Common myeloid progenitor, CD34-positive (primary cell): ENCODE measurements around the gene MBNL1.

Experiments
- CTCF ChIA-PET: fragments of 350-600 bp; sonication (Branson Sonifier 250); formaldehyde crosslinking; loops from one replicate; lab custom pipeline; 2021; ENCODE audit warnings: antibody characterized with exemption; lab: Charles Lee
- POLR2A ChIA-PET: fragments of 350-600 bp; sonication (Branson Sonifier 250); formaldehyde crosslinking; loops from one replicate; lab custom pipeline; 2021; ENCODE audit warnings: antibody characterized with exemption; lab: Charles Lee
- DNase-seq, 3 donors: peaks; one replicate each; pipeline versions ENCODE4 v3.0.0 to v3.0.0-alpha.2; 2013
- H3K27ac ChIP-seq, 2 experiments: 1 replicate in 1 of 2; 2 replicates in 1 of 2; pipeline ENCODE4 v1.7.0; 2013; ENCODE audit warnings: inconsistent platforms in 2 of 2, low read length in 2 of 2, mild to moderate bottlenecking in 2 of 2, low read depth in 1 of 2, moderate library complexity in 1 of 2; ENCODE audit not compliant: severe bottlenecking in 2 of 2, insufficient read depth in 1 of 2, poor library complexity in 1 of 2
- H3K27me3 ChIP-seq, 5 experiments: replicated peaks in 2 of 5; 1 replicate in 3 of 5; 2 replicates in 2 of 5; pipeline versions ENCODE4 v1.6.1 to v1.7.0; 2013; ENCODE audit warnings: low read length in 4 of 5, mild to moderate bottlenecking in 2 of 5, moderate library complexity in 2 of 5, inconsistent platforms in 1 of 5; ENCODE audit not compliant: insufficient read depth in 5 of 5, control insufficient read depth in 4 of 5
- H3K36me3 ChIP-seq, 4 experiments: 1 replicate in 2 of 4; 2 replicates in 2 of 4; pipeline versions ENCODE4 v1.6.1 to v1.7.0; 2013; ENCODE audit warnings: low read length in 3 of 4, control low read depth in 1 of 4, mild to moderate bottlenecking in 1 of 4; ENCODE audit not compliant: control insufficient read depth in 4 of 4, insufficient read depth in 4 of 4
- H3K4me1 ChIP-seq, 4 experiments: 1 replicate in 3 of 4; 2 replicates in 1 of 4; pipeline versions ENCODE4 v1.6.1 to v1.7.1; 2013; ENCODE audit warnings: low read length in 3 of 4, mild to moderate bottlenecking in 3 of 4, control low read depth in 1 of 4, inconsistent platforms in 1 of 4, moderate library complexity in 1 of 4; ENCODE audit not compliant: control insufficient read depth in 4 of 4, insufficient read depth in 4 of 4; ENCODE audit errors: control extremely low read depth in 1 of 4
- H3K4me3 ChIP-seq, 7 experiments: 1 replicate in 4 of 7; 2 replicates in 3 of 7; pipeline versions ENCODE4 v1.5.1 to v1.7.0; 2013; ENCODE audit warnings: mild to moderate bottlenecking in 7 of 7, low read length in 6 of 7, moderate library complexity in 6 of 7, inconsistent platforms in 2 of 7, low read depth in 2 of 7, control low read depth in 1 of 7; ENCODE audit not compliant: insufficient read depth in 4 of 7, control insufficient read depth in 1 of 7; ENCODE audit errors: extremely low read depth in 1 of 7
- H3K9me3 ChIP-seq, 5 experiments: 1 replicate in 4 of 5; 2 replicates in 1 of 5; pipeline versions ENCODE4 v1.6.1 to v1.7.1; 2013; ENCODE audit warnings: low read length in 4 of 5, mild to moderate bottlenecking in 2 of 5, inconsistent platforms in 1 of 5, low read depth in 1 of 5, moderate library complexity in 1 of 5; ENCODE audit not compliant: control insufficient read depth in 4 of 5, insufficient read depth in 2 of 5; ENCODE audit errors: control extremely low read depth in 1 of 5
- WGBS: methylation state at CpG from one replicate; pipeline ENCODE4 v1.1.5; 2013; ENCODE audit not compliant: insufficient coverage; 5-methylcytosine and 5-hydroxymethylcytosine counted together

Gene MBNL1

DNA sequence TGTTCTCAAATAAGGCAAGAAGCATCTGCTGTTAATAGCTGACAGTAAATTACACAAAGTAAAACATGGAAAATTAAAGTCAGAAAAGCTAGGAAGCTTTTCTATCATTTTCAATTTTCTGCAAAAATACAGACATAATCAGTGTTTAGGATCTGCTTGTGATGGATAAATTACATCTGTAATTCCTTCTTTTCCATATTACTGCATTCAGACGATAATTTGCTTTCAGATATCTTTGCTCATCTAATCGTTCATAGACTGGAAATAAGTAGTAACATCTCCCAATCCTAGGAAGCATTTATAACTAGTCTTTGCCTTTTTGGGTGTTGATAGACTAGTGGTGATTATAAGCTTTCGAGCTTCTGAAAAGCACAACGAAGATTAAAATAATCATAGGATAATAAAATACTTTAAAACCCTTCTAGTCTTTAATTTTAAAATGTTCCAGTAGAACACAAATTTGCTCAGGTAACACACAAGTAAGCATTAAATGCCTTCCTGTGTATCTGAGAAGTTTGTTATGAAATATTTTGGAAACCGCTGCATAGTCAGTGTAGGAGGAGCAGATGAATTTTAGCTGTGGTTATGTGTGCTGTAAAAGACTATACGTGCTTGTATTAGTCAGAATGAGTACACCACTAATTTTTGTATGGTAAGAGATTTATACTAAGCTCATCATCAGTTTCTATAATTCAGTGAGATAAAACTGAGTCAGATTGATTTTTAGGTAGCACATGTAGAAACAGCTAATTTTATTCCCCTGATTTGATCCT lies 41.0 kb downstream of the MBNL1 start:
- Histone ChIP-seq H3K27ac (peak overlapping the region in 1 of 2 experiments; percentile 59), H3K9me3 (no peaks in the 10 kb centered on the region), H3K27me3 (no peaks in the 10 kb centered on the region), H3K36me3 (peaks cover 8 to 49% (median 15%) of the 10 kb centered on the region in 4 experiments), H3K4me3 (no peak overlapping the region), H3K4me1 (peaks cover 0 to 16% (median 4%) of the 10 kb centered on the region in 4 experiments)
- WGBS, result no CpG with 5 or more reads among the region's 6 CpGs
- ChIA-PET CTCF (interaction anchor here (0.7 to 2.9 kb wide), 5 partner anchors 13 to 238 kb away, joined by 3 to 13 read pairs (median 5); no protein-coding TSS in a partner anchor), POLR2A (interaction anchor here (1.4 kb wide), 1 partner anchor 9 kb away, joined by 3 read pairs; no protein-coding TSS in a partner anchor)
- no peak for DNase-seq

- H3K4me3 ChIP-seq, result no peak overlapping the region
- no CpG with 5 or more reads among the region's 2 CpGs for WGBS
- ChIA-PET POLR2A (no interaction called here), CTCF (interaction anchor here (0.7 to 1.3 kb wide), 3 partner anchors 32 to 113 kb away, joined by 3 to 6 read pairs (median 3); no protein-coding TSS in a partner anchor)
- no peaks in the 10 kb centered on the region for H3K9me3 ChIP-seq
- DNase-seq, result no peak
- H3K27ac ChIP-seq, result no peak overlapping the region
- H3K36me3 ChIP-seq, result peaks cover 6 to 45% (median 18%) of the 10 kb centered on the region in 4 experiments
- H3K4me1 ChIP-seq, result peaks cover 7 to 35% (median 8%) of the 10 kb centered on the region in 4 experiments
- H3K27me3 ChIP-seq, result no peaks in the 10 kb centered on the region
Measured at GRCh38 chr3:152313430-152313829, 44.7 kb downstream of the MBNL1 start.

DNA sequence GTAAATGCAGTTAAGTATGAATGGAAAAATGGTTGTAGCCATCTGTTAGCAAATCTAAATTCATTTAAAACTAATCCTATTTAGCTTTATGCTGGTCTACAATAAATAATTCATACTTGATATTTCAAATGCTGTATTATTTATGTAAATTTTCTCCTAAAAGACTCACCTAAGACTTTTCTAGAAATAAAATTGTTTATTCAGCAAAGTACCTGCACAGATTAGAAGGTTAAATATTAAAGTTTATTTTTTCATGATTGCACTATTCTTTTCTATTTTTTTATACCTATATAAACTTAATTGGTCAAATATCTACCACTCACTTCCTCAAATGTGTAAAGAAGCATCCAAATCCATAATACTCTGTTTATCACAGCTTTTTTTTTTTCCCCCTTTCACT lies 45.2 kb downstream of the MBNL1 start:
- H3K4me1 ChIP-seq, result peaks cover 7 to 36% (median 8%) of the 10 kb centered on the region in 4 experiments
- POLR2A ChIA-PET, result no interaction called here
- CTCF ChIA-PET, result interaction anchor here (0.7 to 1.5 kb wide), 3 partner anchors 8 to 37 kb away, joined by 3 to 6 read pairs (median 5); no protein-coding TSS in a partner anchor

GRCh38 chr3:152314677-152315353 lies 46.1 kb downstream of the MBNL1 start:
- ChIA-PET CTCF (interaction anchor here (0.7 to 1.5 kb wide), 2 partner anchors 9 to 38 kb away, joined by 3 to 5 read pairs; no protein-coding TSS in a partner anchor), POLR2A (no interaction called here)
- DNase-seq, result no peak
- Histone ChIP-seq H3K27me3 (no peaks in the 10 kb centered on the region), H3K27ac (no peak overlapping the region), H3K4me3 (no peak overlapping the region), H3K4me1 (peaks cover 11 to 43% (median 14%) of the 10 kb centered on the region in 4 experiments), H3K36me3 (peaks cover 0 to 45% (median 16%) of the 10 kb centered on the region in 4 experiments), H3K9me3 (no peaks in the 10 kb centered on the region)
- 90% methylated on average over 1 of the region's 3 CpGs for WGBS

More for the DNA sequence above, 45.2 kb downstream of the MBNL1 start:
- Histone ChIP-seq H3K4me3 (no peak overlapping the region), H3K27ac (no peak overlapping the region), H3K9me3 (no peaks in the 10 kb centered on the region), H3K36me3 (peaks cover 2 to 42% (median 18%) of the 10 kb centered on the region in 4 experiments), H3K27me3 (no peaks in the 10 kb centered on the region)
- DNase-seq, result no peak

DNA sequence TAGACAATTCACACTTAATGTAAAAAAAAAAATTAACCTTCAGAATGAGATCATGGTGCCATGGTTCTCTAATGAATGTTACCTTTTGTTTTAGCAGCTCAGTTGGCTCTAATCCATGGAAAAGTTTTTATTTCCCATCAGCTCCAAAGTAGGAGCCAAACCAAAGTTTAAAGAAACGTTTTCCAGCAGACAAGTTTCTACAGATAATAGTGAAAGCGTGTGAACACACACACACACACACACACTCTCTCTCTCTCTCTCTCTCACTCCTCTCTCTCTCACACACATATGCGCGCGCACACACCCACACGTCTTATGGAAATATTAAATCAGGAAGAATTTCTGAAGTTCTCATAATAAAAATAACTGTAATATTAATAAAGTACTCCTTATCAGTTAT lies 46.9 kb downstream of the MBNL1 start:
- no peak for DNase-seq
- 93% methylated on average over 2 of the region's 6 CpGs for WGBS
- CTCF ChIA-PET, result interaction anchor here (0.7 to 1.5 kb wide), 2 partner anchors 10 to 37 kb away, joined by 3 to 5 read pairs; no protein-coding TSS in a partner anchor
- peaks cover 16 to 51% (median 19%) of the 10 kb centered on the region in 4 experiments for H3K4me1 ChIP-seq
- no peaks in the 10 kb centered on the region for H3K9me3 ChIP-seq
- H3K27me3 ChIP-seq, result no peaks in the 10 kb centered on the region
- POLR2A ChIA-PET, result no interaction called here
- H3K4me3 ChIP-seq, result no peak overlapping the region
- H3K27ac ChIP-seq, result no peak overlapping the region
- peaks cover 0 to 37% (median 16%) of the 10 kb centered on the region in 4 experiments for H3K36me3 ChIP-seq

- WGBS, result no CpG with 5 or more reads among the region's 1 CpG
- Histone ChIP-seq H3K9me3 (no peaks in the 10 kb centered on the region), H3K4me3 (no peak overlapping the region), H3K4me1 (peaks cover 16 to 58% (median 24%) of the 10 kb centered on the region in 4 experiments), H3K27ac (peak overlapping the region in 1 of 2 experiments; percentile 35), H3K27me3 (no peaks in the 10 kb centered on the region), H3K36me3 (peaks cover 0 to 36% (median 15%) of the 10 kb centered on the region in 4 experiments)
- ChIA-PET CTCF (interaction anchor here (0.8 to 2.2 kb wide), 2 partner anchors 10 to 14 kb away, joined by 4 to 7 read pairs; no protein-coding TSS in a partner anchor), POLR2A (interaction anchor here (0.6 kb wide), 1 partner anchor 12 kb away, joined by 3 read pairs; no protein-coding TSS in a partner anchor)
- DNase-seq, result no peak
Measured at GRCh38 chr3:152316318-152316717, 47.6 kb downstream of the MBNL1 start.
